ENCODE results near the gene INS.

The INS gene

DNA sequence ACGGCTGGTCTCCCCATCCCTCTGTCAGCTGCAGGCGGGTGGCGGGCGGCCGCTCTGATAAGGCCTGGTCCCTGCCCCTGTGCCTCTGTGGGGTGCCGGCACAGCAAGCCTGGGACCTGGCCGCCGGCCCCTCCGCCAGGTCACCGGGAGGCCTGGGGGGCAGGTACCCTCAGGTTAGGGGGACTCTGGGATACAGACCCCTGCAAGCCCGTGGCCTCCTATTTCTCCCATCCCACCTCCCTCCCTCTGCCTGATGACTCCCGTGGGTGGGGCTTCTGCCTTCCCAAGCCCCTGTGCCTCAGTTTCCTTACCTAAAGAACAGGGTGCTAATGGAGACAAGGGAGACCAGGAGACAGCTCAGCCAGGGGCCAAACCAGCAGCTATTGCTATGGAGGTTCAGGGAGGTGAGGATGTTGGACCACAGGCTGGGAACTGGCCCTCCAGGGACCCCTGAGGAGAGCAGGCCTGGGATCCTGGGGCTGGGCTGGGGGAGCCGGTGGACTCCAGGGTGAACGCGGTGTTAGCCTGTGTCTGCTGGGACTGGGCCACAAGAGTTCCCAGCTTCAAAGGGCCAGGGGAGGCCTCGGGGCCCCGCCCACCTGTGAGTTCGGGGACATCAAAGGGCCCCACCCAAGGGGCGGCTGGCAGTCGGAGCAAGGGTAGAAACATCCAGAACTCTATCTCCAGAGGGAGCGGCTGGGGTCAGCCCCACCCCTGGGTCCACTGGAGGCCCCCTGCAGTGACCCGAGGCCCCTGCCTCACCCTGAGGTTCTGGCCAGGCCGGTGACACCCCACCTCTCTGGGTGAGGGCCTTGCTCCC lies 42.6 kb upstream of the INS start:
- Histone ChIP-seq H3K27me3 (ENCODE audit: control insufficient read depth in 3 of 3, insufficient read depth in 3 of 3, low read depth in 1 of 3, low read length in 3 of 3) (no peaks in the 10 kb centered on the region), H2AFZ (ENCODE audit: low read length) (no peak overlapping the region), H3K4ac (ENCODE audit: low read length) (no peak overlapping the region), H3K23ac (ENCODE audit: low read depth, low read length, poor library complexity) (no peak overlapping the region), H3K18ac (ENCODE audit: low read length) (peak overlapping the region; percentile 85), H4K91ac (ENCODE audit: low read depth, low read length, poor library complexity) (no peak overlapping the region), H3K27ac (replicated peaks; ENCODE audit: low read length) (no peak overlapping the region), H3K4me2 (ENCODE audit: insufficient read depth, low read length, poor library complexity, severe bottlenecking) (no peak overlapping the region), H4K8ac (ENCODE audit: low read depth, low read length) (no peak overlapping the region), H3K14ac (ENCODE audit: low read length) (peak overlapping the region; percentile 89), H2BK120ac (ENCODE audit: low read depth, low read length) (peak overlapping the region; percentile 87), H2BK12ac (ENCODE audit: low read length) (peak overlapping the region; percentile 73), H3K9me3 (replicated peaks in 1 of 2; ENCODE audit: control insufficient read depth in 2 of 2, insufficient read depth in 1 of 2, low read depth in 1 of 2, low read length in 2 of 2) (no peaks in the 10 kb centered on the region), H2BK15ac (ENCODE audit: low read length) (peak overlapping the region; percentile 98), H3K79me1 (ENCODE audit: low read depth, low read length) (no peaks in the 10 kb centered on the region), H3K36me3 (replicated peaks in 1 of 2; ENCODE audit: control insufficient read depth in 2 of 2, insufficient read depth in 2 of 2, low read length in 2 of 2) (no peaks in the 10 kb centered on the region), H2AK5ac (ENCODE audit: low read depth, low read length) (peak overlapping the region; percentile 97), H3K4me1 (ENCODE audit: control insufficient read depth in 2 of 2, insufficient read depth in 1 of 2, low read depth in 1 of 2, low read length in 2 of 2) (peaks cover 0 to 3% of the 10 kb centered on the region in 2 donors), H3K9ac (ENCODE audit: low read depth, low read length, poor library complexity) (peak overlapping the region; percentile 44), H3K4me3 (ENCODE audit: low read length in 2 of 2) (no peak overlapping the region), H2BK5ac (ENCODE audit: low read length) (peak overlapping the region; percentile 90)
- no CpG with 5 or more reads among the region's 23 CpGs for WGBS, 2 donors (ENCODE audit: extremely low coverage in 2 of 2, insufficient read length in 2 of 2, insufficient replicate concordance in 1 of 2)
- no peak for DNase-seq (ENCODE audit: low spot score)

DNA sequence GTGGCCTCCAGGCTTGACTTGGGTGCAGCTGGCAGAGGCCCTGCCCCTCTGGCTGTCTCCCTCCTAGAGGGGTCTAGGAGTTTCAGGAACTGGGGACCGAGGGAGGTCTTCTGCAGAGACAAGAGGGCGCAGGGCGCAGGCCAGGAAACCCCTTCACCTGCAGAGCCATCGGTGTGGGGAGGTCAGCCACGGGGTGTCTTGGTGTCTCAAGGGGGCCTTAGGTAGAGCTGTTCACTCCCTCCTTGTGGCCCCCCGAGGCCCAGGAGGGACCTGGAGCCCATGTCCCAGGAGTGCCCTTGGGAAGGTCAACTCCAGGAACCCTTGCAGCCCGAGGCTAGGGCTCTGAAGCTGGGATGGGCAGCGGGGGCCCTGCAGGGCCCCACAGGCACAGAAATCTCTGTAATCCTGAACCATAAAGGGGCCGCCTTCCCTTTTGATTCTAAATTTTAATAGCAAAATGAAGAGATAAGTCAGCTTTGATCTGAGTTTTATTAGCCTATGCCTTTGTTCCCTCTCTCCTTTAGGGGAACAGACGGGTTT lies 42.0 kb upstream of the INS start:
- Histone ChIP-seq H4K8ac (ENCODE audit: low read depth, low read length) (no peak overlapping the region), H3K4me2 (ENCODE audit: insufficient read depth, low read length, poor library complexity, severe bottlenecking) (no peak overlapping the region), H2BK15ac (ENCODE audit: low read length) (peak overlapping the region; percentile 98), H3K14ac (ENCODE audit: low read length) (peak overlapping the region; percentile 82), H3K9ac (ENCODE audit: low read depth, low read length, poor library complexity) (no peak overlapping the region), H3K4me3 (ENCODE audit: low read length in 2 of 2) (no peak overlapping the region), H3K27ac (replicated peaks; ENCODE audit: low read length) (no peak overlapping the region), H3K18ac (ENCODE audit: low read length) (peak overlapping the region; percentile 64), H2BK12ac (ENCODE audit: low read length) (peak overlapping the region; percentile 73), H3K36me3 (replicated peaks in 1 of 2; ENCODE audit: control insufficient read depth in 2 of 2, insufficient read depth in 2 of 2, low read length in 2 of 2) (no peaks in the 10 kb centered on the region), H3K23ac (ENCODE audit: low read depth, low read length, poor library complexity) (no peak overlapping the region), H4K91ac (ENCODE audit: low read depth, low read length, poor library complexity) (no peak overlapping the region), H2AFZ (ENCODE audit: low read length) (no peak overlapping the region), H3K4me1 (ENCODE audit: control insufficient read depth in 2 of 2, insufficient read depth in 1 of 2, low read depth in 1 of 2, low read length in 2 of 2) (peaks cover 0 to 3% of the 10 kb centered on the region in 2 donors), H2AK5ac (ENCODE audit: low read depth, low read length) (peak overlapping the region; percentile 97), H3K27me3 (ENCODE audit: control insufficient read depth in 3 of 3, insufficient read depth in 3 of 3, low read depth in 1 of 3, low read length in 3 of 3) (no peaks in the 10 kb centered on the region), H3K4ac (ENCODE audit: low read length) (no peak overlapping the region), H3K9me3 (replicated peaks in 1 of 2; ENCODE audit: control insufficient read depth in 2 of 2, insufficient read depth in 1 of 2, low read depth in 1 of 2, low read length in 2 of 2) (no peaks in the 10 kb centered on the region), H2BK5ac (ENCODE audit: low read length) (peak overlapping the region; percentile 53), H2BK120ac (ENCODE audit: low read depth, low read length) (no peak overlapping the region), H3K79me1 (ENCODE audit: low read depth, low read length) (no peaks in the 10 kb centered on the region)
- no peak for DNase-seq (ENCODE audit: low spot score)
- WGBS, 2 donors (ENCODE audit: extremely low coverage in 2 of 2, insufficient read length in 2 of 2, insufficient replicate concordance in 1 of 2) = no CpG with 5 or more reads among the region's 10 CpGs

GRCh38 chr11:2202071-2202899 lies 41.3 kb upstream of the INS start:
- Histone ChIP-seq H2AK5ac (ENCODE audit: low read depth, low read length) (peak overlapping the region; percentile 97), H4K91ac (ENCODE audit: low read depth, low read length, poor library complexity) (peak overlapping the region; percentile 96), H3K4me2 (ENCODE audit: insufficient read depth, low read length, poor library complexity, severe bottlenecking) (no peak overlapping the region), H2BK5ac (ENCODE audit: low read length) (peak overlapping the region; percentile 87), H3K27me3 (ENCODE audit: control insufficient read depth in 3 of 3, insufficient read depth in 3 of 3, low read depth in 1 of 3, low read length in 3 of 3) (no peaks in the 10 kb centered on the region), H3K23ac (ENCODE audit: low read depth, low read length, poor library complexity) (no peak overlapping the region), H3K36me3 (replicated peaks in 1 of 2; ENCODE audit: control insufficient read depth in 2 of 2, insufficient read depth in 2 of 2, low read length in 2 of 2) (no peaks in the 10 kb centered on the region), H3K18ac (ENCODE audit: low read length) (peak overlapping the region; percentile 95), H3K14ac (ENCODE audit: low read length) (no peak overlapping the region), H3K9me3 (replicated peaks in 1 of 2; ENCODE audit: control insufficient read depth in 2 of 2, insufficient read depth in 1 of 2, low read depth in 1 of 2, low read length in 2 of 2) (no peaks in the 10 kb centered on the region), H2BK120ac (ENCODE audit: low read depth, low read length) (no peak overlapping the region), H4K8ac (ENCODE audit: low read depth, low read length) (peak overlapping the region; percentile 48), H2AFZ (ENCODE audit: low read length) (no peak overlapping the region), H3K4me1 (ENCODE audit: control insufficient read depth in 2 of 2, insufficient read depth in 1 of 2, low read depth in 1 of 2, low read length in 2 of 2) (peaks cover 0 to 3% of the 10 kb centered on the region in 2 donors), H3K4me3 (ENCODE audit: low read length in 2 of 2) (no peak overlapping the region), H2BK12ac (ENCODE audit: low read length) (peak overlapping the region; percentile 82), H3K4ac (ENCODE audit: low read length) (peak overlapping the region; percentile 6), H2BK15ac (ENCODE audit: low read length) (peak overlapping the region; percentile 83), H3K27ac (replicated peaks; ENCODE audit: low read length) (no peak overlapping the region), H3K79me1 (ENCODE audit: low read depth, low read length) (peaks cover 4% of the 10 kb centered on the region), H3K9ac (ENCODE audit: low read depth, low read length, poor library complexity) (no peak overlapping the region)
- no peak for DNase-seq (ENCODE audit: low spot score)
- WGBS, 2 donors (ENCODE audit: extremely low coverage in 2 of 2, insufficient read length in 2 of 2, insufficient replicate concordance in 1 of 2) = no CpG with 5 or more reads among the region's 29 CpGs

- DNase-seq (ENCODE audit: low spot score) = no peak
- Histone ChIP-seq H4K8ac (ENCODE audit: low read depth, low read length) (no peak overlapping the region), H3K27ac (replicated peaks; ENCODE audit: low read length) (no peak overlapping the region), H2AFZ (ENCODE audit: low read length) (no peak overlapping the region), H3K36me3 (replicated peaks in 1 of 2; ENCODE audit: control insufficient read depth in 2 of 2, insufficient read depth in 2 of 2, low read length in 2 of 2) (no peaks in the 10 kb centered on the region), H3K27me3 (ENCODE audit: control insufficient read depth in 3 of 3, insufficient read depth in 3 of 3, low read depth in 1 of 3, low read length in 3 of 3) (no peaks in the 10 kb centered on the region), H3K9ac (ENCODE audit: low read depth, low read length, poor library complexity) (no peak overlapping the region), H3K18ac (ENCODE audit: low read length) (no peak overlapping the region), H3K23ac (ENCODE audit: low read depth, low read length, poor library complexity) (no peak overlapping the region), H3K4me3 (ENCODE audit: low read length in 2 of 2) (no peak overlapping the region), H4K91ac (ENCODE audit: low read depth, low read length, poor library complexity) (no peak overlapping the region), H3K14ac (ENCODE audit: low read length) (no peak overlapping the region), H3K9me3 (replicated peaks in 1 of 2; ENCODE audit: control insufficient read depth in 2 of 2, insufficient read depth in 1 of 2, low read depth in 1 of 2, low read length in 2 of 2) (no peaks in the 10 kb centered on the region), H2BK5ac (ENCODE audit: low read length) (peak overlapping the region; percentile 87), H2BK120ac (ENCODE audit: low read depth, low read length) (no peak overlapping the region), H2BK12ac (ENCODE audit: low read length) (no peak overlapping the region), H3K79me1 (ENCODE audit: low read depth, low read length) (peaks cover 4% of the 10 kb centered on the region), H2BK15ac (ENCODE audit: low read length) (no peak overlapping the region), H3K4me2 (ENCODE audit: insufficient read depth, low read length, poor library complexity, severe bottlenecking) (no peak overlapping the region), H3K4me1 (ENCODE audit: control insufficient read depth in 2 of 2, insufficient read depth in 1 of 2, low read depth in 1 of 2, low read length in 2 of 2) (peaks cover 0 to 3% of the 10 kb centered on the region in 2 donors), H2AK5ac (ENCODE audit: low read depth, low read length) (peak overlapping the region; percentile 97), H3K4ac (ENCODE audit: low read length) (no peak overlapping the region)
- no CpG with 5 or more reads among the region's 2 CpGs for WGBS, 2 donors (ENCODE audit: extremely low coverage in 2 of 2, insufficient read length in 2 of 2, insufficient replicate concordance in 1 of 2)
Measured at GRCh38 chr11:2201542-2201941, 40.5 kb upstream of the INS start.
